ENCODE data around the gene KCNK5. TPM values are rescaled to one million over a fixed set of nuclear protein-coding genes. Genes with fewer than 3 reads are reported as not detected.

The KCNK5 gene
- total and polyA plus RNA-seq, 2 donors (not counting 1 experiment from before 2014, with no cell fraction given) = 0.07 TPM; not detected in 1

DNA sequence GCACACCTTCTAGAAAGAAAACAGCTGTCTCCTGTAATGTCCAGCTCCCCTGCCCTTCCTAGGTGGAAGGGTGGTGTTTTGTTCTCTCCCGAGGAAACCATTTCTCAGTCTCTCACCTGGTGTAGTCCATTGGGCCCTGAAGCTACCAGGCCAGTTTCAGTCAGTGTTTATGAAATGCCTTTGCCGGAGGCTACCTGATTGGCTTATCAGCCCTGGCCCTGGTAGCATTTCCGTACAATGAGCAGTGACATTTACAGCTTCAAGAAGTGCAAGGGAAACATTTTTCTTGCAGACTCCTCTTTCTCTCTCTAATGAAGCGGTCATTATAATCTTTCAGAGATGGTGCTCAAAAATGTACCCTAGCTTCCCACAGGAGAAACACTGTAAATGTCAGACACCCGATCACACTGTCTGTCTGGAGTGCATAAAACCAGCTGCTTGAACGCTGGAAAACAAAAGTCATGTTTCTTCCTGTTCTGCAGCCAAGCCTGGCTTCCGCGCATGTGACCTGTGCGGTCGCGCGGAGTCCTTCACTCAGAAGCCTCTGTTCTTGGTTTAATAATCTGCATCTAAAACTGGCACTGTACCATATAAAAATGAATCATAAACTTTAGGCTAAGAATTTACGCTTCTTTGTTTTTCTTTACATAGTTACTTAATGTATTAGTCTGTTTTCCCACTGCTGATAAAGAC is 85.9 kb downstream of the KCNK5 start:
- intact Hi-C loops (cut with micrococcal nuclease) = loop anchor here (10.0 kb wide), 1 partner anchor 139 kb away; no protein-coding TSS in a partner anchor
- no peak for ATAC-seq (ENCODE audit: low read depth)
- 77% methylated on average over 12 of the region's 13 CpGs for WGBS (ENCODE audit: insufficient coverage)
- ChIA-PET POLR2A (no interaction called here), CTCF (no interaction called here)
- Histone ChIP-seq H3K36me3 (replicated peaks in 1 of 2; ENCODE audit: control extremely low read depth in 1 of 2, control insufficient read depth in 1 of 2, extremely low read depth in 1 of 2, insufficient read depth in 2 of 2, low read length in 1 of 2) (no peaks in the 10 kb centered on the region), H3K9me3 (ENCODE audit: control extremely low read depth in 1 of 3, control insufficient read depth in 2 of 3, insufficient read depth in 1 of 3, low read length in 2 of 3) (peaks cover 0 to 8% (median 6%) of the 10 kb centered on the region in 3 donors), H3K4me2 (replicated peaks; ENCODE audit: low read depth, low read length, poor library complexity, severe bottlenecking) (no peak overlapping the region), H3K4me3 (ENCODE audit: control extremely low read depth in 1 of 5, extremely low read depth in 1 of 5, insufficient read depth in 1 of 5, low read depth in 2 of 5, low read length in 4 of 5) (no peak overlapping the region), H4K20me1 (ENCODE audit: control insufficient read depth, insufficient read depth, low read length, poor library complexity, severe bottlenecking) (no peaks in the 10 kb centered on the region), H3K27ac (ENCODE audit: low read length in 2 of 2) (no peak overlapping the region), H2AFZ (ENCODE audit: insufficient read depth, low read depth, low read length, poor library complexity, severe bottlenecking) (no peak overlapping the region), H3K27me3 (replicated peaks in 1 of 4; ENCODE audit: control extremely low read depth in 1 of 4, control insufficient read depth in 3 of 4, insufficient read depth in 4 of 4, low read length in 3 of 4) (peaks cover 0 to 12% (median 2%) of the 10 kb centered on the region in 4 experiments), H3K79me2 (ENCODE audit: control insufficient read depth, insufficient read depth, low read length) (no peaks in the 10 kb centered on the region), H3K9ac (ENCODE audit: low read length) (no peak overlapping the region), H3K4me1 (ENCODE audit: control insufficient read depth in 2 of 2, insufficient read depth in 2 of 2, low read length in 2 of 2) (peaks cover 0 to 10% of the 10 kb centered on the region in 2 donors)
- Mint-ChIP-seq H3K4me3 (no peak overlapping the region), H3K27me3 (peaks cover 55% of the 10 kb centered on the region), H3K9me3 (ENCODE audit: insufficient read depth) (peaks cover 3% of the 10 kb centered on the region), H3K27ac (no peak overlapping the region), H3K4me1 (no peaks in the 10 kb centered on the region)
- TF ChIP-seq, protein P1, sequence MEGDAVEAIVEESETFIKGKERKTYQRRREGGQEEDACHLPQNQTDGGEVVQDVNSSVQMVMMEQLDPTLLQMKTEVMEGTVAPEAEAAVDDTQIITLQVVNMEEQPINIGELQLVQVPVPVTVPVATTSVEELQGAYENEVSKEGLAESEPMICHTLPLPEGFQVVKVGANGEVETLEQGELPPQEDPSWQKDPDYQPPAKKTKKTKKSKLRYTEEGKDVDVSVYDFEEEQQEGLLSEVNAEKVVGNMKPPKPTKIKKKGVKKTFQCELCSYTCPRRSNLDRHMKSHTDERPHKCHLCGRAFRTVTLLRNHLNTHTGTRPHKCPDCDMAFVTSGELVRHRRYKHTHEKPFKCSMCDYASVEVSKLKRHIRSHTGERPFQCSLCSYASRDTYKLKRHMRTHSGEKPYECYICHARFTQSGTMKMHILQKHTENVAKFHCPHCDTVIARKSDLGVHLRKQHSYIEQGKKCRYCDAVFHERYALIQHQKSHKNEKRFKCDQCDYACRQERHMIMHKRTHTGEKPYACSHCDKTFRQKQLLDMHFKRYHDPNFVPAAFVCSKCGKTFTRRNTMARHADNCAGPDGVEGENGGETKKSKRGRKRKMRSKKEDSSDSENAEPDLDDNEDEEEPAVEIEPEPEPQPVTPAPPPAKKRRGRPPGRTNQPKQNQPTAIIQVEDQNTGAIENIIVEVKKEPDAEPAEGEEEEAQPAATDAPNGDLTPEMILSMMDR (IDR thresholded peaks at IDR 0.05) = no peak
- TF ChIP-seq EZH2 (IDR thresholded peaks at IDR 0.05; ENCODE audit: borderline replicate concordance, insufficient read depth, low read depth, low read length, poor library complexity, severe bottlenecking) = no peak
- DNase-seq = peak; percentile 24

DNA sequence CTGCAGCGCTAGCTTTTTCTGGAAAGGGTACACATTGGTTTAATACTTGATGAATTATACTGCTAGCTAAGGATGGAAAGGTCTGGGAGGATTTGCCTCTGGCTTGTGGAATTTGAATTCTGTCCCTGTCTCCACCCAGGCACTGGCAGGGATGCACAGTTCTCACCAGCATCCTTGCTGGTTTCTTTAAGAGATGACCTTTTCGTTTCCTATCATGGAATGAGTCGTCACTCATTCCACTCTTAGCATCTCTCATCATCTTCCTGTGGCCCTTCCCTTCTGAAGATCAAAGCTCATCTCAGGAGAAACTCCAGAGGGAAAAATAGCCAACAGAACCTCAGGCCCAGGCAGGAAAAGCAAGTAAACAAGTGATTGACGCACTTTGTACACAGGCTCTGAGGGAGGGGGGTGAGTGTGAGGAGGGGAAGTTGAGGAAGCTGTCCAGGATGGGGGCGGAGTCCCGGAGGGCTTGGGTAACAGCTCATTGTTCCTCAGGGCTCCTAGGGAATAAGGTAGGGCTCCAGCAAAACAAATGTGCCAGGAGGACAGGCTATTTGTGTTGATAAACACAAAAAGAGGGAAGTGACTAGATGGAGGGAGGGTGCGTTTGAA is 88.6 kb downstream of the KCNK5 start:
- ATAC-seq (ENCODE audit: low read depth) (no peak), DNase-seq (no peak)
- Mint-ChIP-seq H3K27ac (no peak overlapping the region), H3K27me3 (peaks cover 47% of the 10 kb centered on the region), H3K9me3 (ENCODE audit: insufficient read depth) (peaks cover 5% of the 10 kb centered on the region), H3K4me1 (no peaks in the 10 kb centered on the region), H3K4me3 (no peak overlapping the region)
- Histone ChIP-seq H2AFZ (ENCODE audit: insufficient read depth, low read depth, low read length, poor library complexity, severe bottlenecking) (no peak overlapping the region), H3K4me1 (ENCODE audit: control insufficient read depth in 2 of 2, insufficient read depth in 2 of 2, low read length in 2 of 2) (peaks cover 0 to 10% of the 10 kb centered on the region in 2 donors), H3K27me3 (replicated peaks in 1 of 4; ENCODE audit: control extremely low read depth in 1 of 4, control insufficient read depth in 3 of 4, insufficient read depth in 4 of 4, low read length in 3 of 4) (peaks cover 0 to 5% (median 2%) of the 10 kb centered on the region in 4 experiments), H3K4me3 (ENCODE audit: control extremely low read depth in 1 of 5, extremely low read depth in 1 of 5, insufficient read depth in 1 of 5, low read depth in 2 of 5, low read length in 4 of 5) (no peak overlapping the region), H3K9ac (ENCODE audit: low read length) (no peak overlapping the region), H3K36me3 (replicated peaks in 1 of 2; ENCODE audit: control extremely low read depth in 1 of 2, control insufficient read depth in 1 of 2, extremely low read depth in 1 of 2, insufficient read depth in 2 of 2, low read length in 1 of 2) (no peaks in the 10 kb centered on the region), H3K79me2 (ENCODE audit: control insufficient read depth, insufficient read depth, low read length) (no peaks in the 10 kb centered on the region), H3K9me3 (ENCODE audit: control extremely low read depth in 1 of 3, control insufficient read depth in 2 of 3, insufficient read depth in 1 of 3, low read length in 2 of 3) (peaks cover 0 to 13% (median 8%) of the 10 kb centered on the region in 3 donors), H3K4me2 (replicated peaks; ENCODE audit: low read depth, low read length, poor library complexity, severe bottlenecking) (no peak overlapping the region), H4K20me1 (ENCODE audit: control insufficient read depth, insufficient read depth, low read length, poor library complexity, severe bottlenecking) (no peaks in the 10 kb centered on the region), H3K27ac (ENCODE audit: low read length in 2 of 2) (no peak overlapping the region)
- WGBS (ENCODE audit: insufficient coverage) = 41% methylated on average over 5 of the region's 7 CpGs
- POLR2A ChIA-PET = no interaction called here
- intact Hi-C loops (cut with micrococcal nuclease) = loop anchor here (10.0 kb wide), 1 partner anchor 136 kb away; no protein-coding TSS in a partner anchor
- TF ChIP-seq, protein P1 (IDR thresholded peaks at IDR 0.05) = no peak
- no peak for TF ChIP-seq EZH2 (IDR thresholded peaks at IDR 0.05; ENCODE audit: borderline replicate concordance, insufficient read depth, low read depth, low read length, poor library complexity, severe bottlenecking)
- CTCF ChIA-PET = no interaction called here
